Cardiac septum (tissue), 1 donor: ENCODE measurements around the gene SETX. TPM values are rescaled to one million over a fixed set of nuclear protein-coding genes. Genes with fewer than 3 reads are reported as not detected.
A peak's percentile ranks its signal among the peaks of the same experiment; 100 is the strongest.

Source experiments
- DNase-seq: peaks from one replicate; pipeline ENCODE4 v3.0.0-alpha.2; 2020; ENCODE audit warnings: low spot score
- intact Hi-C: fragments of 100-400 bp; cut with DNase I; formaldehyde crosslinking; loops from one replicate; pipeline ENCODE4 v1.14.0; 2022
- total RNA-seq: library from RNA; stranded (reverse); fragmentation: NEBNext Ultra II Directional; extraction: Animal tissue kit (Norgen Biotek cat#: 25700); gene quantifications from one replicate; pipeline ENCODE4 v1.2.1, GENCODE V29; 2021
- donor health status: DM: no; HTN: no; CAD: no.

SETX gene
- total RNA-seq, 1 donor from 2014 or later, result 30.0 TPM

DNA sequence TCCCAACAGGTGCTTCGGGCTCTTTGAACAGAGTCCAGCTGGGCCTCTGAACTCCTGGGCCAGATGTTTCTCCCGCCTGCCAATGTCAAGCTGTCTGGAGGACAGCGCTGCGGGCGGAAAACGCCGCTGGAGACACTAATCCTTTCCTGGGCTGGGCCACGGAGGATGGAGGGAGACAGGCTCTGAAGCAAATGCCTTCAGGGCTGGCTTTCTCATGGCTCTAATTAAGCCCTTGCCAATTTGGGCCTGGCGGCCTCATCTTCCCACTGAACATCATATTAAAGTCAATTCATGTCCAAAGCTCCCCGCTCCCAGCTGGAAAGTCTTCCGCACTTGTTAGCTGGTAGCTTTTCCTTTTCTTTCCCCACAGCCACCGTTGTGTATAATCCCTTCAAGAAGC lies 120.3 kb downstream of the SETX start:
- no peak for DNase-seq
- intact Hi-C loops, result no loop called here

DNA sequence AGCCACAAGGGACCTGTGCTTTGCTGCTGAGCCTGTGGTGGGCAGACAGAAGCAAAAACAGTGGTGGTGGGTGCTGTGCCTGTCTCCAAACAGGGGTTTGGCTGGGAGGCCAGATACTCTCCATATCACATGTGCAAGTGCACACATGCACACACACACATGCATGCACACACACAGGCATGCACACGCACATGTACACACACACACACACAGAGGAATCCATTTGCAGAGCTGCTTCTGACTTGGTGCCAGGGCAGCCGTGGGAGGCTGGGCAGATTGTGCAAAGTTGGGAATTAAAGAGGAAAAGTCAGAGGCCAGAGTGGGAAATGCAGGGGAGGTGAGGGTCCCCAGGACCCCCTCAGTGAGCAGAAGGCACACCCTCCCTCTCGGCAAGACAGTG lies 121.6 kb downstream of the SETX start:
- no peak for DNase-seq
- intact Hi-C loops, result no loop called here

DNA sequence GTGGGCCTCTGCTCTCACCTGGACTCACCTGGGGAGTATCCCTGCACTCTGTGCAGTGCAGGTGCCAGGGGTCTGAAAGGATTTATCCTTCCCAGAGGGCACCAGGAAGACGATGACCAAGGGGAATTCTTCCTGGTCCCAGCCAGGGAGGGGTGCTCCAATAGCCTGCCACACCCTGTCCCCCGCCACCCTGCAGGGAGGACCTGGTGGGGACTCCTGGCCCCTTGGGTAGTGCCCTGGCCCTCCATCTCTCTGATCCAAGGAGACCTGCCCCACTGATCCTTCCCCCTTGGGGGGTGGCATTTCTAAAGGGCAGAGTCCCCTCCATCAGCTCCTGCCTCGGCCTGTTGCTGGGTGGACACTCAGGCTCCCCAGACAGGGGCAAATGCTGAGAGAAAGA lies 122.3 kb downstream of the SETX start:
- intact Hi-C loops, result no loop called here

GRCh38 chr9:132231019-132231701 lies 123.6 kb downstream of the SETX start:
- DNase-seq, result no peak
- intact Hi-C loops, result no loop called here

More for the DNA sequence above, 122.3 kb downstream of the SETX start:
- no peak for DNase-seq

GRCh38 chr9:132230605-132231004 lies 124.2 kb downstream of the SETX start:
- no peak for DNase-seq
- intact Hi-C loops, result no loop called here

GRCh38 chr9:132228062-132228461 lies 126.7 kb downstream of the SETX start:
- no peak for DNase-seq
- intact Hi-C loops, result no loop called here

- no peak for DNase-seq
- intact Hi-C loops, result no loop called here
These were observed 128.0 kb downstream of the SETX start for GRCh38 chr9:132226571-132227430.

GRCh38 chr9:132224645-132225044 lies 130.1 kb downstream of the SETX start:
- intact Hi-C loops, result no loop called here
- DNase-seq, result no peak

DNA sequence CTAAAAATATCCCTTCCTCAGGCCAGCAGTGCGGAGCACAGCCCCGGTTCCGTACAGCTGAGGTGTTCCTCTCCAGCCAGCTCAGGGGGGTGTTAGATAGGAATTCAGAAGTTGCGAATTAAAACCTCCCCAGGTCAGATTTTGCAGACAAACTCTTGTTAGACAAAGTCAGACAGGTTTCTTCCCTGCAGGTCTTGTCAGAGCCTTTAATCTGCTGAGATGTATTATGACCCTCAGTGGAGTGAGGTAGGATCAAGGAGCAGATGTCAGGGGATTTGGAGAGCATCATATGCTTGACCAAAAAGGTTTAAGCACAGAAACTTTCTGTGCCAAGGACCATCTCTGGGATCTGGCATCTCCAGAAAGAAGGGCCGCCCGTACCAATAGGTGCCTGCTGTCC lies 132.8 kb downstream of the SETX start:
- intact Hi-C loops, result no loop called here
- no peak for DNase-seq

DNA sequence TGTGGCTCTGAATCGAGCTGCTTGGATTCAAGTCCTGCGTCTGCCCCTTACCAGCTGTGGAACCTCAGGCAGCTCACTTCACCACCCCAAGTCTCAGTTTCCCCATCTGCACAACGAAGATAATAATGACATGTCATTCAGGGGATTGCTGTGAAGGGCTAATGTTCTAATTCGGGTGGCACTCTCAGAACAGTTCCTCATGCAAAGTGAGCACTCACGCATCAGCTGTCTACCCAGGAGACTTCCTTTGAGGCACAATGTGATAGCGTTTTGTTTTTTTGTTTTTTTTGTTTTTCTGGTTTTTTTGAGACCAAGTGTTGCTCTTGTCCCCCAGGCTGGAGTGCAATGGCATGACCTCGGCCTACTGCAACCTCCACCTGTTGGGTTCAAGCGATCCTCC lies 136.6 kb downstream of the SETX start:
- no peak for DNase-seq
- intact Hi-C loops, result no loop called here

DNA sequence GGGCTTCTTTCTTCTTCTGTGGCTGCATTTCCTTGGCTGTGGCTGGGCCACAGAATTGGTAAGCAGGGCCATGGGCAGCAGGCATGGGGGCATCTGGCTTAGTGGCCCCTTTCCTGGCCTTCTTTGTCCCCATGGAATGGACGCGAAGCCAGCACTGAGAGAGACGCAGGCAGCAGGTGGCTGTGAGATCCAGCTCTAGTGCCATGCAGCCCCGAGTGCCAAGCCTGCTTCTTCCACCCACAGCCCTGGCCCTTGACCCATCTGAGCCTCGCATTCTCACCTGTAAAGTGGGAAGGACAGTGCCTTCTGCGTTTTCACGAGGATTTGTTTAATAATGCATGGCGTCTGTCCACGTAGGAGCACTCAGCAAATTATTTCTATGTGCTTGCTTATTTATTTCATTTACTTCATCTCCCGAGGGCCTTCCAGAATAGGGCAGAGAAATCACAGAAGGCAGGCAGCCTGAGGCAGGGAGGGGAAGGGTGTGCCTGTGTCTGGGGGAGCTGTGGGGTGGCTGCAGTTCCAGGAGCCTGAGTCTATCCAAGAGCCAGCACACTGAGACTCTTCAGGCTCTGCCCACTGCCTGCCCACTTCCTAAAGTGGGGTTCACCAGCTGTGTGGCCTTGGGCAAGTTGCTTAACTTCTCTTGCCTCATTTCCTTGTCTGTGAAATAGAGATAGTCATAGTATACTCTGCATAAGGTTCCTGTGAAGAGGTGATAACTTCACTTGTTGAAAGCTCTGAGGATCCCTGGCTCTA lies 137.7 kb downstream of the SETX start:
- no peak for DNase-seq

DNA sequence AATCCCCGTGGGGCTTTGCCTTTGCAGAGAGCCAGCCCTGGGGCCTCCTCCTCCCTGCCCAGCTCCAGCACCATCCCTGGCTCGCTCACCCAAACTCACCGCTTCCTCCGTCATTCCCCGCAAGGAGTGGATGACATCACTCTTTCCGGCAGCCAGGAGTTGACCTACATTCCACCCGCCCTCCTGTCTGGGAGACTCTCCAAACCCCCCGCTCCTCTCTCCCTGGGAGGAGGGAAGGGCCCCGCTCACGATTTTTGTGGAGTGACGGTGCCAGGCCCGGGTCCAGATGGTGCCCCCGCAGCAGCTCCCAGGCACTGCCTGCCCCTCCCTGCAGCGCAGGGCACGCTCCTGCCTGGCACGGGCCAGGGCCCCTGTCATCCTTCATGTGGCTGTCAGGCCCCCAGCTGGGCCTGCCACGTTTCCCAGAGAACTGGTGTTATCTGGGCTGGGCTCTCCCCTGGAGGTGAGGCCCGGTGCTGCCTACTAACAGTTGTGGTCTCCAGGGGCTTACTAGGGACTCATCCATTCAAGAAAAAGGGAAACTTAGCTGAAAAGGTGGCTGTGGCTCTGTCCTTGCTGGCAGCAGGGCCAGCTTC lies 140.7 kb downstream of the SETX start:
- intact Hi-C loops, result no loop called here
- DNase-seq, result peak; percentile 93

More for the DNA sequence above, 137.7 kb downstream of the SETX start:
- intact Hi-C loops, result no loop called here

- intact Hi-C loops, result no loop called here
- no peak for DNase-seq
These were observed 143.2 kb downstream of the SETX start for GRCh38 chr9:132211570-132211969.

Other genes starting within 250 kb of the SETX start
- gene NTNG2, start 192.9 kb downstream of the SETX start, total RNA-seq, result 7.7 TPM
- 16.5 TPM for gene TTF1, start 51.9 kb upstream of the SETX start, total RNA-seq
- 1.2 TPM for gene CFAP77, start 55.2 kb upstream of the SETX start, total RNA-seq
- not detected for gene BARHL1, start 227.6 kb upstream of the SETX start, total RNA-seq